ENCODE results near the gene KCTD1. TPM values are rescaled to one million over a fixed set of nuclear protein-coding genes. Genes with fewer than 3 reads are reported as not detected.

The KCTD1 gene
- total and polyA plus RNA-seq, 9 donors = 10.7 to 31.1 (median 22.5) TPM

- Histone ChIP-seq H3K36me3 (no peaks in the 10 kb centered on the region), H3K27ac (no peak overlapping the region), H3K4me1 (ENCODE audit: insufficient read depth) (no peaks in the 10 kb centered on the region), H3K27me3 (no peaks in the 10 kb centered on the region), H3K4me3 (no peak overlapping the region), H3K9me3 (no peaks in the 10 kb centered on the region)
- TF ChIP-seq CTCF (IDR thresholded peaks at IDR 0.05) = no peak
- TF ChIP-seq EP300 (IDR thresholded peaks at IDR 0.05) = no peak
- intact Hi-C loops (cut with DNase I) = no loop called here
- no peak for DNase-seq
- 68 to 75% (median 70%) methylated on average over 6 of the region's 6 CpGs for WGBS, 3 donors
Measured at GRCh38 chr18:26579941-26580618, 31.7 kb upstream of the KCTD1 start.

- DNase-seq = no peak
- Histone ChIP-seq H3K36me3 (no peaks in the 10 kb centered on the region), H3K4me3 (peak overlapping the region; percentile 36), H3K9me3 (no peaks in the 10 kb centered on the region), H3K27ac (no peak overlapping the region), H3K4me1 (ENCODE audit: insufficient read depth) (no peaks in the 10 kb centered on the region), H3K27me3 (no peaks in the 10 kb centered on the region)
- WGBS, 3 donors = 35 to 42% (median 41%) methylated on average over 8 of the region's 8 CpGs
- TF ChIP-seq CTCF (IDR thresholded peaks at IDR 0.05) (no peak), POLR2A (IDR thresholded peaks at IDR 0.05) (no peak), EP300 (IDR thresholded peaks at IDR 0.05) (no peak)
- intact Hi-C loops (cut with DNase I) = no loop called here
Measured at GRCh38 chr18:26575865-26576217, 27.5 kb upstream of the KCTD1 start.

GRCh38 chr18:26574958-26575864, 26.9 kb upstream of the KCTD1 start:
- Histone ChIP-seq H3K4me1 (ENCODE audit: insufficient read depth) (no peaks in the 10 kb centered on the region), H3K36me3 (no peaks in the 10 kb centered on the region), H3K9me3 (no peaks in the 10 kb centered on the region), H3K27me3 (no peaks in the 10 kb centered on the region), H3K4me3 (peak overlapping the region; percentile 36), H3K27ac (no peak overlapping the region)
- peak; percentile 37 to 75 (median 62) for DNase-seq
- TF ChIP-seq POLR2A (IDR thresholded peaks at IDR 0.05) = no peak
- TF ChIP-seq CTCF (IDR thresholded peaks at IDR 0.05) = no peak
- TF ChIP-seq EP300 (IDR thresholded peaks at IDR 0.05) = no peak
- intact Hi-C loops (cut with DNase I) = no loop called here
- 4 to 5% (median 4%) methylated on average over 27 of the region's 27 CpGs for WGBS, 3 donors

- intact Hi-C loops (cut with DNase I) = no loop called here
- no peak overlapping the region for H3K4me3 ChIP-seq
- TF ChIP-seq EP300 (IDR thresholded peaks at IDR 0.05) (no peak), CTCF (IDR thresholded peaks at IDR 0.05) (no peak)
Measured at GRCh38 chr18:26568926-26569665, 20.7 kb upstream of the KCTD1 start.

More at GRCh38 chr18:26568926-26569665, 20.7 kb upstream of the KCTD1 start:
- 79 to 82% (median 82%) methylated on average over 5 of the region's 5 CpGs for WGBS, 3 donors
- no peak overlapping the region for H3K27ac ChIP-seq
- H3K27me3 ChIP-seq = no peaks in the 10 kb centered on the region
- DNase-seq = no peak
- no peaks in the 10 kb centered on the region for H3K36me3 ChIP-seq
- no peaks in the 10 kb centered on the region for H3K4me1 ChIP-seq (ENCODE audit: insufficient read depth)
- H3K9me3 ChIP-seq = no peaks in the 10 kb centered on the region

All from ovary (tissue), 9 donors.